Stimulated activated CD4-positive, alpha-beta T cell treated with anti-CD3 and anti-CD28 coated beads, Interleukin-1b, Interleukin-23, amount 100 ng/mL, for 4 hours (primary cell): ENCODE results near the gene SH2D6.
"Not testable (repeated sequence)": the region's sequence is repeated elsewhere in the genome, so short reads cannot be mapped to it uniquely, and the experiment has no call there.

Experiments used
- DNase-seq, 2 donors: peaks; one replicate each; pipeline ENCODE4 v3.0.0-alpha.2; 2020; ENCODE audit warnings: low read depth in 2 of 2

Gene SH2D6

DNA sequence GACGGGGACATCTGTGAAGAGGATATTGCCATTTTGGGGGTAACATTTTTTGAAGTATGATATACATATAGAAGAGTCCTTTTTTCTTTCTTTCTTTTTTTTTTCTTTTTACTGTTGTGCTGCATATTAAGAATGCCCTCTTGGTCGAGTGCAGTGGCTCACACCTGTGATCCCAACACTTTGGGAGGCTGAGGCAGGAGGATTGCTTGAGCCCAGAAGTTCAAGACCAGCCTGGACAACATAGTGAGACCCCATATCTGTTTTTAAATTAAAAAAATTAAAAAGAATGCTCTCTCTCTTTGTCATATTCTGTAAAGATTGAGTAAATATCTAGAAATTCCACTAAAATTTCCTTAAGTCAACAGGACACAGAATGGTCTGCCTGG lies 3.6 kb downstream of the SH2D6 start:
- DNase-seq, result no peak

DNA sequence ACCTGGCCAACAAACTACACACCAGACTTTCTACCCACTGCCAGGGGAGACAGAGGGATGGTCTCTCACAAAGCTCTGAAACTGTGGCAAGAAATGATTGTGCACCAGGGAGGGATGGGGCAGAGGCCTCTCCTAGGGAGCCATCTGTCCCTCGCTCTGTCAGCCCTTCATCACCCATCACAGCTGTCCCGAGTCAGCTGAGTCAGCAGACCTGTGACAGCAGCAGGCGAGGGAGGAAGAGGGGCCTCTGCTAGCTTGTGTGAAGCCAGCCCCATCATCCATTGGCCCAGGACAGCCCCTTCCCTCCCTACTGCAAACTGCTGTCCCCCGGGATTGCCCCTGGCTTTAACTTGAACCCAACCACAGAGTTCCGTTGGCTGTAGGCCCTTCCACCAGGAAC lies 5.0 kb downstream of the SH2D6 start:
- no peak for DNase-seq

DNA sequence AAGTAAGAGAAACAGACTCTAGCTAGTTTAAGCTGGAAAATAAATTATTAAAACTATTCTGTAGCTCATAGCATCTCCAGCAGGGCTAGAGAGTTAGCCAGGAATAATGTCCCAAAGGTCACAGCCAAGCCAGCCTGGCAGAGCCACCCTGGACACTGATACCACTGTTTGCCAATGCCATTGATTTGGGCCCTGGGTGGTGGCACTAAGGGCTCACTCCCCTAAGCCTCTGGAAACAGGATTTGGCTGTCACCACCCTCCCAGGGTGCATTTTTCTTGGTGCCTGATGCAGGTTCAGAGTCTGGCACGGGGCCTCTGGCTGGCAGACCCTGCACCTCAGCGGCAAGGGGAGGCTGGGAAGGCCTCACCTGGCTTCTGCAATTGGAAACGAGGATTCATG lies 7.1 kb downstream of the SH2D6 start:
- DNase-seq, result no peak

DNA sequence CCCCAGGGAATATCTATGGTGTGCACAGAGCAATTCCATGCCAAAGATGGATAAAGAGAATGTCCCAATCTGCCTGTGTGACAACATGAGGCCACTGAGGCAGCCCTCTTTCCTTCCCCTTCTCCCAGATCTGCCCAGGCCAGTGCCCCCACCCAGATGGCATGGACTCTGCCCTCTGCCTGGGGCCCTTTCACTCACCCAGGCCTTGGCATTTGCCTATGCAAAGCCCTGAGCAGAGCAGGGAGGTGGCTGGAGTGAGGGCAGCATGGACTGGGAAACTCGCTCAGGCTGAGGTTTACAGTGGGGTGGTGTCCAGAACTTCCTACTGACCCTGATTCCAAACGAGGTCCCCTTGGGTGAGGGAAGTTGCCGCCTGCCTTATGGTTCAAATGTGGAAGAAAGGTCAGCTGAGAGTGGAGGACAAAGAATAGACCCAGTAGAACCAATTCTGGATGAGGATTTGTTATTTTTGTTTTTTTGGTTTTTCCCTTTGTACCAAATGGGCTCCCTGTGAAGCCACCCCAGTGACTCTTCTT lies 8.9 kb downstream of the SH2D6 start:
- no peak for DNase-seq

DNA sequence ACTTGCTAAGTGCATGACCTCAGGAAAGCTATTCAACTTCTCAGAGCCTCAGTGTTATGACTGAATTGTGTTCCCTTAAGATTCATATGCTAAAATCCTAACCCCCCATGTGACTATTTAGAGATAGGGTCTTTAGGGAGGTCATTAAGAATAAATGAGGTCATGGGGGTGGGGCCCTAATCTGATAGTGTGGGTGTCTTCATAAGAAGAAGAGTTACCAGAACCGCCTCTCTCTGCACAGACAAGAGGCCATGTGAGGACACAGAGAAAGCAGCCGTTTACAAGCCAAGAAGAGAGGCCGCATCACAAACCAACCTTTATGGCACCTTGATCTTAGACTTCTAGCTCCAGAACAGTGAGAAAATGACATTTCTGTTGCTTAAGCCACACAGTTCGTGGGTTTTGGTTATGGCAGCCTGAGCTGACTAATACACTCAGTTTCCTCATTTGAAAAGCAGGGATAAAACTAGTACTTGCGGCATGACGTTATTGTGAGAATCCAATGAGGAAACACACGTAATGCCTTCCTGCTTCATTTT lies 9.9 kb downstream of the SH2D6 start:
- DNase-seq, result no peak

DNA sequence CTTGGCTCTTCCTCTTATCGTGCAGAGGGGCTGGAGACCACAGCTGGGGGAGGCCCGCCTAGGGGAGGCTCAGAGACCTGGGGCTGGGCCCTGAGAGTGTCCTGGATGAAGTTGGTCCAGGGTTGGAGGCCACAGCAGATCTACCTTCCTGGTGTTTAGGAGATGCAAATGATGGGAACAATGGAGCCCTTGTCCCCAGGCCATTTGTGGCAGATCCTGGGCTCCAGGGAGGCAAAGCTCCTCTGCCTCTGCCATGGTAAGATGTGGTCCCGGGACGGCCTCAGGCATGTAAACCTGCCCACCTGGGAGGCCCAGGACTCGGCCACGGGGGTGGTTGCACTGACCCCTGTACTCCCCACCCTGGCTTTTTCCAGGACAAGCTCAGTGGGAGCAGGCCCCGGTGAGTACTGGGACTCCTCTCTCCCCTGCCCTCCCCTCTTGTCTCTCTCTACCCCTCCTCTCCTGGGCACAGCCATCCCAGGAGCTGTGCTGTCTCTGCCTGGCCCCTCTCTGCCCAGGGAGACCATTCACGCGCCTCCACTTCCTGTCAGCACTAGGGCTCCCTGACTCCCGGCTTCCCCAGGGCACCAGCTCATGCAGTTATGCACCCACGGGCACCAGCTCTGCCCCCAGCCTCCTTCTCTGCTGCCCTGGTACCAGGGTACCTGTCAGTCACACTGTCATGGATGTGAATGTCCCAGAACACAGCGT lies 10.9 kb downstream of the SH2D6 start:
- DNase-seq, result no peak

DNA sequence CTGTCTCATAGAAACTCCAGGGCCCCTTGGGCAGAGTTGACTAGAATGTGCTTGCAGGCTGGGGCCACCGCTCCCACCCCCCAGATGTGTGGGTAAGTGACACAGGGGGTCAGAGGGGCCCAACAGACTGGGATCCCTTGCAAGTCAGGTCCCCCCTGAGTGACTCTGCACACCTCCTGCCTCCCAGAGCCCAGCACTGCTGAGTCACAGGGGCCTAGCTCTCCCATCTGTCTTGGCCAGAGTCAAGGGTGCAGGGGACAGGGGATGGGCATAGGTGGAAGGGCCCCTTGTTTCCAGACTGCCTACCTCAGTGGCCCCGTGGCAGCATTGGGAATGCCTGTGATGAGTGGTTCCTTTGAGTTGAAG lies 11.4 kb downstream of the SH2D6 start:
- no peak for DNase-seq

DNA sequence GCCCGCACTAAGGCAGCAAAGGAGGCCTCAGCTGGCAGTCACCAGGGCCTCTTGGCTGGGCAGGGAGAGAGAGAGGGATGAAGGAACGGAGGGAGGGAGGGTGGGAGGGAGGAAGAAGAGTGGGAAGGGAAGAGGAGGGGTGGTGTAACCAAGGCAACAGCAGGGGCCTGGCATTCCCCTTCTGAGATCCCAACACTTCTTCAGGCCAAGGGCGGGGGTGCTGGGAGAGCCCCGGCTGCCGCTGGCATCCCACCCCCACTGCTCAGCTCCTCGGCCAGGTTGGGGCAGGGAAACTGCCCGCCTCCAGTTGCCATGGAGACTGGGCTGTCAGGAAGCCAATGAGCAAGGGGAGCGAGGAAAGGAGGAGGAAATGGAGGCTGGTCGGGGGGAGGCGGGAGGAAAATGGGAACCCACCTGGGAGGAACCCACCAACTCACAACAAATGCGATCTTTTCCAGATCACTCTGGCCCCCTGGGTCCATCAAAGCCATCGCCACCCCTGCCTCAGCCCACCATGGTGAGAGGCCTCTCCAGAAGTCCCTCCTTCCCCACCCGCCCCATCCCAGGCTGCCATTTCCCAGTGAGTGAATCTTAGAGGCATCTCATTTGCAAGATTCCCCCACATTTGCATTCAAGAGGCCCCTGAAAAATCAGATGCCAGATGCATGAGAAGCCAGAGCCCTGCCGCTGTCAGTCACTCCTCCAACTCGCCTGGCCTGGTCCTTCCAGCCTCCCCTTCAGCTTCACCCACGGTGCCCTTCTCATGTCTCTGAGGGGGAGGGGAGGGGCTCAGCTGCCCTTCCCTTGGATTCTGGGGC lies 12.4 kb downstream of the SH2D6 start:
- DNase-seq, result no peak

DNA sequence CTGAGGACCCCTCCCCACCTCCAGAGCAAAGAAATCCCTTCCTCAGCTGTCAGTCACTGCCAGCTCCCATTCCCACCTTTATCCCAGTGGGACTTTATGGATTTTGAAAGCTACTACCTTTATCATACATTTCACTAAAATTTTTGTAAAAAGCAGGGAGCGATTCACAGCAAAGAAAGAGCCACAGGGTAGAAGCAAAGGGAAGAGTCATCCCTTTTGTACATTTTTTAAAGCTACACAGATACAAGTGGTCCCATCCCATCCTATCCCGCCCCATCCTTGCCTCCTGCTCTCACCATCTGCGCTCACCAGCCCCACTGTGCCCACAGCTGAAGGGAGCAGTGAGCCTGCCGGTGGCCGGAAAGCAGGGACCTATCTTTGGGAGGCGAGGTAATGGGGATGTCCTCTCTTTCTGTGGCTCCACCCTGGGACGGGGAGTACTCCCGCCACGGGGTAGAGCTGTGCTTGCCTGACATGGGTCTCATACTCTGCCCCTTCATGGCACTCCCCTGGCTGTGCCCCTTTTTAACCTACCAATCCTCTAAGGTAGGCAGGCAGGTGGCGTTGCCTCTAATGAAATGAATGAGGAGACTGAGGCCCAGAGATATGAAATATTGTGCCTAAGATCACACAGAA lies 13.2 kb downstream of the SH2D6 start:
- no peak for DNase-seq

DNA sequence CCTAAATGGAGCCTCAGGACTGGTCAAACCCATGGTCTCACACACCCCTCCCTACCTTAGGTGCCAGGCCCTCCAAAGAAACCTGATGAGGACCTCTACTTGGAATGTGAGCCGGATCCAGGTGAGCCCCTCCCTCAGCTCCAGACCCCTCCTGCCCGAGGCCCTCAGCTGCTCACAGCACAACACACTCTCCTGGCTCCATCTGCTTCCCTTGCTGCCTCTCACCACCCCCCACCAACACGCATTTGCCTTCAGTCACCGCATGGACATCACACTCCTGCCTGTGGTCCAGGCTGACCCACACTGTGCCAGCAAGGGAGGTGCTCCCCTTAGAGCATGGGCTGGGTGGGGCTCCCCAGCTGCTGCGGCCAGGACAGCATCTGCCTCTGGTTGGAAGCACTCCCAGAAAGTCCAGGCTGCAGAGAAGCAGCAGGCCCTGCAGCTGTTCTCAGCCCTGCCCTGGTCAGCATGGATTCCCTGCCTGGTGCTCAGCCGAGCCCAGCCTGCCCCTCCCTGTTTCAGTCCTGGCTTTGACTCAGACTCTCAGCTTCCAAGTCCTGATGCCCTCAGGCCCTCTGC lies 15.1 kb downstream of the SH2D6 start:
- no peak for DNase-seq

DNA sequence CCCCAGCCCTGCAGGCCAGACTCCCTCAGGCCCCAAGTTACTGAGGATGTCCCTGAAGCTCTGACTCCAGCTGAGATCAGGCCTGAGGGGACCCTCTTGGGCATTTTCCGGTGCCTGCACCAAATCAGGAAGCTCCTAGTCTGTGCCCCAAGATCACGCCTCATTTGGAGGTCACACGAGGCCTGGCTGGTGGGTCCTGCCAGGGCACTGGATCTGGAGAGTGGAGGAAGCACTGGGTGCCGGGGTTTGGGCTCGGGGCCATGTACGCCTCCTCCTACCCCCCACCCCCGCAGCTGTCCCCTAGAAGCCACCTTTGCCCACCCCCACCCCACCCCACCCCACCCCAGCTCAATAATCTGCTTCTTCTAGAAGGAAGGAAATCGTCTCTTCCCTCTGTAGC lies 16.2 kb downstream of the SH2D6 start:
- no peak for DNase-seq

DNA sequence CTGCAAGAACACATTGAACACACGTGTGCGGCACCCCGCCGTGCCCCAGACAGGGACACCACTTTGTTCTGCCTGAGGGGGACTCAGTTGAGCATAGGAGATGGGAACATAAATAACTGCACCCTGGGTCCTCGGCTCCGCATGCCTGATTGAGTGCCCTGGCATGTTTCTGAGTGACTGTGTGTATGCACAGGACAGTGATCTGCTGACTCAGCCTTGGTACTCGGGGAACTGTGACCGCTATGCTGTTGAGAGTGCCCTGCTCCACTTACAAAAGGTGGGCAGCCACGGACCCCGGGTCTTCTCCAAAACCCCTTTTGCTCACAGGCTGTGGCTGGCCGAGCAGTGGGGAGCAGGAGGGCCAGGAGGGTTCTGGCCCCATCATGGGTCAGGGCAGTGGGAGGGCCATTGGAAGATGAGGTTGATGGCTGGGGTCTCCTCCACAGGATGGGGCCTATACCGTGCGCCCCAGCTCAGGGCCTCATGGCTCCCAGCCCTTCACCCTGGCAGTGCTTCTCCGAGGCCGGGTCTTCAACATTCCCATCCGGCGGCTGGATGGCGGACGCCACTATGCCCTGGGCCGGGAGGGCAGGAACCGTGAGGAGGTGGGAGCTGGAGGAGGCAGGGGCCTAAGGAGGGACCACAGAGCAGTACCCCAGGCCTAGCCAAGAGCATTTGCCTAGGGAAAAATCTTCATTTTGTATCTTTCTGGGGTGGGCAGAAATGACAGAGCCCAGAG lies 16.9 kb downstream of the SH2D6 start:
- DNase-seq, result no peak

DNA sequence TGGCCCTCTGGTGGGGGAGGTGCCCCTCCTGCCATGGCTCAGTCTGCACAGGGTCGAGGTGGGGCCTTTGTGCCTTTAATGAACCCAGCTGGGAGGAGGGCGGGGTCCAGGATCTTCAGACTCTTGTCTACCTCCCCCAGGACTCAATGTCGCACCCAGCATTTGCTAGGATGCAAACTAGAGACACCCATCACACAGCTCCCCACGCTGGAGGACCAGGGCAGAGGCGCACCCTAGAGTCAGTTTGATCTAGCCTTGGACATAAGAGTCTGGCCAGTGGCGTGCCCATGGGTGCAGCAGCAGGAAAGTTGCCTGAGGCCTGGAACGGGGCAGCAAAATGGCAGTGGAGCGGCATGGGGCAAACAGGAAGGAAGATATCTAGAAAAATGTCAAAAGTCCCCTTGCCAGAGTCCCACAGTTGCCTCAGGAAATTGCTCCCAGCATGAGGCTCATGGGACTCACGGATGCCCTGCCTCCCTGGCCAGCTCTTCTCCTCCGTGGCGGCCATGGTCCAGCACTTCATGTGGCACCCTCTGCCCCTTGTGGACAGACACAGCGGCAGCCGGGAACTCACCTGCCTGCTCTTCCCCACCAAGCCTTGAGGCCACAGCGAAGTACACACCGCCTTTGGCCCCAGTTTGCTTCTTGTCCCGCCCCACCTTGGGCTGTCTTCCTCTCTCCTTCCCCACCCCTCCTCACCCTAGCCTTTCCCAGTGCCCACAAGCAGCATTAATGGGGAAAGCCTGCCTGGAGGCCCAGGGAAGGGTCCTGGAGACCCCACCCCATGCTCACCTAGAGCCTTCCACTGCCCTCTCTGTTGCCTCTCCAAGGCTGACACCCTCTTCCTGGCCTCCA lies 17.7 kb downstream of the SH2D6 start:
- DNase-seq, result no peak

DNA sequence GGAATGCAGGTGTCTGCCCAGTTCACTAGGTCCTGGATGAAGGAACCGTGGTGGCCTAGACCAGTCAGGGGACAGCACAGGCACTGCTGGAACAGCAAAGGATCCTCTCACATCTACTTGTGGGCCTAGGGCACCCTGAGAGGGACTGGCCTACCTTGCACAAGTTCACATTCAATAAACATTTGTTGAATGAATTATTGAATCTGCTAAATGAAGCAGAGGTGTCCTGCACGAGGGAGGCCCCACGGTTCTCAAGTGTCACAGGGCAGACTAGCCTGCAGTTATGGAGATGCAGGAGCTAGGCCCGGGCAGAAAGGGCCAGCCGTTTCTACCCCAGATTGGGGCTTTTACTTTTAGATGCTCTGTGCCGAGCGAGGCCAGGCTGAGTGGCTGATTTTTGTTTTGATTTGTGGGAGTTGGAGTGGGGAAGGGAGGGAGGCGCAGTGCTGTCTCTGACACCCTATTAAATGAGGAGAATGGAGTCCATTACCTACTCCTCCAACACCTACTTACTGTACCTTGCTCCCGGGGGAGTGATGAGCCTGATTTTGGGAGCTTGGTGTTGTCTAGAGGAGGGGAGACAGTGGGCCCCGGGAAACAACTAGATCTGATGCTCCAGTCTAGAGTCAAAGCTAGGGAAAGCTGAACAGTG lies 18.4 kb downstream of the SH2D6 start:
- DNase-seq, result peak in 1 of 2 donors; percentile 12

DNA sequence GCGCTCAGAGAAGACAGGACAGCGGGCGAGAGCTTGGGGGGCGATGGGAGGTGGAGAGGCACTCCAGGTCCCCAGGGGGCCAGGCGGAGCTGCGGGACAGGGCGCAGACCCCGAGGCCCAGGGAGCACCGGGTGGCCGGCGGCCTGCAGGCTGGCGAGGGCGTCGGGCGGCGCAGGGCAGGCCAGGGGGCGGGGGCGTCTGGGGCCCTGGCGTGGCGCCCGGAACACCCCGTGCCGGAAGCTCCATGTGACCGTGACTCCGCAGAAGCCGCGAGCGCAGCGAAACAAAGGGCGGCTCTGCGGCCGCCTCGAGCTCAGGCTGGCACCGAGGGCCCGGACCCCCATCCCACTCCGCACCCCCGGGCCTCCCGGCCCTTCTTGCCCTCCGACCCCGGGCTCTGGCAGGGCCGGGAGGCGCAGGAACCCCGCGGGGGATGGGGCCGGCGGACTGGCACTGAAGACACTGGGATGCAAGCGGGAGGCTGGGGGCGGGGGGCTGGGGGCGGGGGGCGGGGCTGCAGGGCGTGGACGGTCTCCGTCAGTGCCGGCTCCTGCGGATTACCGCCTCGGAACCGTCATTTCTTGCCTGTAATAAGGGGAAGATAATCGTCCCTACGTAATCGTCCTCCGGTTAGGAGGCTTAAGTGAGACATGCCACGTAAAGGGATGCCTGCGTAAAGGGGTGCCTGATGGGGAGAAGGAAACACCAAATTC lies 19.1 kb downstream of the SH2D6 start:
- peak; percentile 45 to 67 for DNase-seq

DNA sequence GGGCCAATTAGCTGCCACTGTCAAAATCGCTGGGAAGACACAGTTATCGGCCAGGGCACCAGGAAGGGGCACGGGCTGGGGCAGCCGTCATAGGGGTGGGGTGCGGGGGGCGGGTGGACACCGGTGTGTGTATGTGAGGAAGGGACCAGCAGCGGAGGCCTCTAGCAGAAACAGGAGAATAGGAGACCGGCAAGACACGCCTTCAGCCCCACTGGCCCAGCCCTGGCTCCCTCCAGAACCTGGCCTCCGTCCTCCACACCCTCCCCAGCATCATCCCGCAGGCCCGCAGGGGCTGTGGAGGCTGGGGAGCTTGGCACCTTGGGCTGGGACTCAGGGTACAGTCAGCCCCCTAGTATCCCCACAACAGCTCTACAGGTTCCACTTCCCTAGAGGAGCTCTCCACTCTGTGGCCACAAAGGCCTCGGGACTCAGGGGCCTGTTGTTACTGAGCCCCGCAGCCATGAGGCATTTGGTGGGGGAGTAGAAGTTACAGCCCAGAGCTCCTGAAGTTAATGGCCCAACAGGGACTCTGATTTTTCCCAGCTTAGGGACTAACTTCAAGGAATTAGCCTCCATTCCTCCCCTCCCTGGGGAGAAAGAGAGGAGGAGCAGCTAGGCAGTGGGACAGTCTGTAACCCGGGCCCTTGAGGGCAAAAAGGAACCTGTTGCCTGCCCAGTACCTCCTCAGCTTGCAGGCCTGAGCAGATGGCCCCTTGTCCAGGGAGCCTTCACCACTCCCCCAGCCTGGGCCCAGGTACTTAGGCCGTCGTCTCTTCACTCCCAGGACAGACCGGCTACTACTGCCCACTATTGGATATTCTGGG lies 19.9 kb downstream of the SH2D6 start:
- no peak for DNase-seq

DNA sequence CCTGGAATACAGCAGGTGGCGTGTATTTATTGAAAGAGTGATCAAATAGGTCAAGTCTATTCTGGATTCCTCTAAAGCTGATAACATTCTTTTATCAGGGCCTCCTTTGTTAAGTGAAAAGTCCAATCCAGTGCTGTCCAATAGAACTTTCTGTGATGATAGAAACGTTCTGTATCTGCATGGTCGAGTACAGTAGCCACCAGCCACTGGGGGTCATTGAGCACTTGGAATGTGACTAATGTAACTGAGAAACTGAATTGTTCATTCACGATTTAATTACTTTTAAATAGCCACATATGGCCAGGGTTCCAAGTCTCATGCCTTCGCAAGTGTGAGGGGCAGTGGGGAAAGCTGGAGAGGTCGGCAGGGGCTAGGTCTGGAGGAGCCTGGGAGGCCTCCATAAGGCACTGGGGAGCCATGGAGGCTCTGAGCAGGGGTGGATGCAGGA lies 20.5 kb downstream of the SH2D6 start:
- no peak for DNase-seq

DNA sequence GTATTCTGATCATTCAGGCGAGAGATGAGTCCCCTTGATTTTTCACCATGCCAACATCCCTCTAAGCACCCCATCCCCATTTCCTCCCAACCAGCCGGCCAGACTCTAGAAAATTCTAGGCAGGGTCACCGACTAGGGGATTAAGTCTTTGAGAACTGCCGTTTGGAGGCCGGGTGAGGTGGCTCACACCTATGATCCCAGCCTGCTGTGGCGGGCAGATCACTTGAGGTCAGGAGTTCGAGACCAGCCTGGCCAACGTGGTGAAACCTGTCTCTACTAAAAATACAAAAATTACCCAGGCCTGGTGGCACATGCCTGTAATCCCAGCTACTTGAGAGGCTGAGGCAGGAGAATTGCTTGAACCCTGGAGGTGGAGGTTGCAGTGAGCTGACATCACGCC lies 21.1 kb downstream of the SH2D6 start:
- not testable (repeated sequence) for DNase-seq
